Measurements from ENCODE around the gene FAM53B. TPM values are rescaled to one million over a fixed set of nuclear protein-coding genes. Genes with fewer than 3 reads are reported as not detected.
"Not testable (repeated sequence)": the region's sequence is repeated elsewhere in the genome, so short reads cannot be mapped to it uniquely, and the experiment has no call there.

The FAM53B gene
- total RNA-seq, 1 experiment from 2014 or later = 10.0 TPM

- DNase-seq (ENCODE audit: extremely low read depth, low read depth) = no peak
Measured at GRCh38 chr10:124592101-124592500, 152.1 kb downstream of the FAM53B start.

GRCh38 chr10:124591123-124591495, 153.1 kb downstream of the FAM53B start:
- no peak for DNase-seq (ENCODE audit: extremely low read depth, low read depth)

GRCh38 chr10:124590216-124591122, 153.7 kb downstream of the FAM53B start:
- no peak for DNase-seq (ENCODE audit: extremely low read depth, low read depth)

- no peak for DNase-seq (ENCODE audit: extremely low read depth, low read depth)
Measured at GRCh38 chr10:124589491-124590041, 154.6 kb downstream of the FAM53B start.

GRCh38 chr10:124588736-124589490, 155.3 kb downstream of the FAM53B start:
- DNase-seq (ENCODE audit: extremely low read depth, low read depth) = no peak

- not testable (repeated sequence) for DNase-seq (ENCODE audit: extremely low read depth, low read depth)
Measured at GRCh38 chr10:124588341-124588735, 155.8 kb downstream of the FAM53B start.

GRCh38 chr10:124587811-124588211, 156.4 kb downstream of the FAM53B start:
- DNase-seq (ENCODE audit: extremely low read depth, low read depth) = no peak

GRCh38 chr10:124586142-124586541, 158.0 kb downstream of the FAM53B start:
- DNase-seq (ENCODE audit: extremely low read depth, low read depth) = no peak

- no peak for DNase-seq (ENCODE audit: extremely low read depth, low read depth)
Measured at GRCh38 chr10:124579011-124579399, 165.2 kb downstream of the FAM53B start.

- no peak for DNase-seq (ENCODE audit: extremely low read depth, low read depth)
Measured at GRCh38 chr10:124578231-124579010, 165.8 kb downstream of the FAM53B start.

- no peak for DNase-seq (ENCODE audit: extremely low read depth, low read depth)
Measured at GRCh38 chr10:124577651-124578050, 166.5 kb downstream of the FAM53B start.

GRCh38 chr10:124576526-124577420, 167.4 kb downstream of the FAM53B start:
- DNase-seq (ENCODE audit: extremely low read depth, low read depth) = no peak

GRCh38 chr10:124575107-124576035, 168.8 kb downstream of the FAM53B start:
- DNase-seq (ENCODE audit: extremely low read depth, low read depth) = no peak

GRCh38 chr10:124574456-124575070, 169.6 kb downstream of the FAM53B start:
- DNase-seq (ENCODE audit: extremely low read depth, low read depth) = no peak

GRCh38 chr10:124573726-124574455, 170.3 kb downstream of the FAM53B start:
- no peak for DNase-seq (ENCODE audit: extremely low read depth, low read depth)

- no peak for DNase-seq (ENCODE audit: extremely low read depth, low read depth)
Measured at GRCh38 chr10:124572751-124573150, 171.4 kb downstream of the FAM53B start.

- DNase-seq (ENCODE audit: extremely low read depth, low read depth) = no peak
Measured at GRCh38 chr10:124570646-124571045, 173.5 kb downstream of the FAM53B start.

Data from NCI-H460 (cell line).